Neural cell (in vitro differentiated cells): Measurements from ENCODE around the gene SPDYE2. TPM values are rescaled to one million over a fixed set of nuclear protein-coding genes. Genes with fewer than 3 reads are reported as not detected.
"Not testable (repeated sequence)": the region's sequence is repeated elsewhere in the genome, so short reads cannot be mapped to it uniquely, and the experiment has no call there.

Experiments used
- H2AFZ ChIP-seq: fragments of 200-600, 300-800 bp; sonication (generic), shearing (Covaris generic); 2 replicates; pipeline ENCODE4 v1.6.0; 2014; ENCODE audit warnings: low read depth, mild to moderate bottlenecking, antibody characterized with exemption, low read length, moderate library complexity
- H3F3A ChIP-seq: fragments of 200-600 bp; shearing (Covaris generic); 2 replicates; pipeline ENCODE4 v1.6.1; 2016; ENCODE audit warnings: mild to moderate bottlenecking, moderate library complexity, mixed read lengths, antibody characterized with exemption, low read length; ENCODE audit not compliant: insufficient read depth, poor library complexity, severe bottlenecking
- H3K27ac ChIP-seq: fragments of 200-600, 300-800 bp; sonication (generic), shearing (Covaris generic); 2 replicates; pipeline ENCODE4 v1.5.1; 2014; ENCODE audit warnings: mild to moderate bottlenecking, low read length, moderate library complexity
- H3K27me3 ChIP-seq: fragments of 300-800, 200-600 bp; sonication (generic), shearing (Covaris generic); 2 replicates; pipeline ENCODE4 v1.6.0; 2014; ENCODE audit warnings: mild to moderate bottlenecking, low read depth, low read length, moderate library complexity; ENCODE audit not compliant: insufficient read depth
- H3K36me3 ChIP-seq: fragments of 300-800, 200-600 bp; sonication (generic), shearing (Covaris generic); 2 replicates; pipeline ENCODE4 v1.5.1; 2014; ENCODE audit warnings: mild to moderate bottlenecking, antibody characterized with exemption, low read length, moderate library complexity; ENCODE audit not compliant: insufficient read depth
- H3K4me2 ChIP-seq: fragments of 300-800, 200-600 bp; sonication (generic), shearing (Covaris generic); 2 replicates; pipeline ENCODE4 v1.6.0; 2014; ENCODE audit warnings: mild to moderate bottlenecking, low read length
- H3K4me3 ChIP-seq: fragments of 300-800, 200-600 bp; sonication (generic), shearing (Covaris generic); 2 replicates; pipeline ENCODE4 v1.5.1; 2014; ENCODE audit warnings: mild to moderate bottlenecking, low read length, moderate library complexity
- H3K79me2 ChIP-seq: fragments of 200-600 bp; shearing (Covaris generic); replicated peaks from 2 replicates; pipeline ENCODE4 v1.6.0; 2014; ENCODE audit warnings: mild to moderate bottlenecking, low read length, moderate library complexity; ENCODE audit not compliant: insufficient read depth
- H3K9ac ChIP-seq: fragments of 300-800, 200-600 bp; sonication (generic), shearing (Covaris generic); 2 replicates; pipeline ENCODE4 v1.6.1; 2016; ENCODE audit warnings: mild to moderate bottlenecking, low read length, mixed read lengths
- H3K9me2 ChIP-seq: fragments of 200-600 bp; shearing (Covaris generic); 2 replicates; pipeline ENCODE4 v1.6.1; 2016; ENCODE audit warnings: mild to moderate bottlenecking, low read length, mixed read lengths; ENCODE audit not compliant: insufficient read depth
- H3K9me3 ChIP-seq: fragments of 200-600, 300-800 bp; sonication (generic), shearing (Covaris generic); 2 replicates; pipeline ENCODE4 v1.6.1; 2016; ENCODE audit warnings: mild to moderate bottlenecking, mixed run types, low read length, moderate library complexity, mixed read lengths
- H4K20me1 ChIP-seq: fragments of 200-600 bp; shearing (Covaris generic); 2 replicates; pipeline ENCODE4 v1.6.1; 2016; ENCODE audit warnings: mild to moderate bottlenecking, mixed run types; ENCODE audit not compliant: insufficient read depth
- polyA minus RNA-seq: library from RNA; depleted of rRNA, polyadenylated mRNA; stranded (reverse); fragments of >200 nt; gene quantifications from 2 replicates; pipeline ENCODE4 v1.2.3, GENCODE V29; 2014
- polyA plus RNA-seq: library from polyadenylated mRNA; depleted of rRNA; stranded (reverse); fragments of >200 nt; gene quantifications from 2 replicates; pipeline ENCODE4 v1.2.3, GENCODE V29; 2014

The SPDYE2 gene
- polyA plus RNA-seq (not detected in 2 replicates), polyA minus RNA-seq (0.49 TPM in 1 of 2 replicates, not detected in the other)

- not testable (repeated sequence) for H4K20me1 ChIP-seq, H3K9me3 ChIP-seq, H3K9me2 ChIP-seq, H3F3A ChIP-seq, H3K79me2 ChIP-seq, H3K9ac ChIP-seq, H3K27ac ChIP-seq, H3K36me3 ChIP-seq, H2AFZ ChIP-seq, H3K27me3 ChIP-seq, H3K4me2 ChIP-seq, H3K4me3 ChIP-seq
These were observed at the start of gene SPDYE2 for GRCh38 chr7:102550808-102551422. TSS of gene SPDYE2 (plus strand) at chr7:102551226. CDS start at chr7:102553256, 2,030 bp downstream.

GRCh38 chr7:102503141-102503540, 47.9 kb upstream of the SPDYE2 start:
- not testable (repeated sequence) for H3K9me3 ChIP-seq, H2AFZ ChIP-seq, H3K4me2 ChIP-seq, H3K79me2 ChIP-seq, H4K20me1 ChIP-seq, H3K9ac ChIP-seq, H3F3A ChIP-seq, H3K27ac ChIP-seq, H3K4me3 ChIP-seq, H3K9me2 ChIP-seq, H3K27me3 ChIP-seq, H3K36me3 ChIP-seq

- not testable (repeated sequence) for H3K27ac ChIP-seq, H3K9me3 ChIP-seq, H3K36me3 ChIP-seq, H3K4me3 ChIP-seq, H3K79me2 ChIP-seq, H4K20me1 ChIP-seq, H3K27me3 ChIP-seq, H3K9ac ChIP-seq, H3K9me2 ChIP-seq, H3F3A ChIP-seq, H2AFZ ChIP-seq, H3K4me2 ChIP-seq
These were observed 45.5 kb upstream of the SPDYE2 start for GRCh38 chr7:102505298-102506185.

GRCh38 chr7:102507410-102508088, 43.5 kb upstream of the SPDYE2 start:
- H3F3A ChIP-seq, H3K27ac ChIP-seq, H3K9me3 ChIP-seq, H3K79me2 ChIP-seq, H3K9me2 ChIP-seq, H3K4me2 ChIP-seq, H3K27me3 ChIP-seq, H3K36me3 ChIP-seq, H3K4me3 ChIP-seq, H4K20me1 ChIP-seq, H2AFZ ChIP-seq, H3K9ac ChIP-seq: not testable (repeated sequence)

- H3K79me2 ChIP-seq, H3K9me3 ChIP-seq, H3K4me2 ChIP-seq, H3K27me3 ChIP-seq, H4K20me1 ChIP-seq, H3K36me3 ChIP-seq, H3K9ac ChIP-seq, H2AFZ ChIP-seq, H3K27ac ChIP-seq, H3K4me3 ChIP-seq, H3F3A ChIP-seq, H3K9me2 ChIP-seq: not testable (repeated sequence)
These were observed 40.5 kb upstream of the SPDYE2 start for GRCh38 chr7:102510575-102510974.

- peak overlapping the region; percentile 75 for H3K27ac ChIP-seq
- not testable (repeated sequence) for H3K27me3 ChIP-seq, H3K79me2 ChIP-seq, H3K36me3 ChIP-seq, H3K9ac ChIP-seq, H3K4me2 ChIP-seq, H3F3A ChIP-seq, H3K9me3 ChIP-seq, H2AFZ ChIP-seq, H3K4me3 ChIP-seq, H3K9me2 ChIP-seq, H4K20me1 ChIP-seq
These were observed 39.0 kb upstream of the SPDYE2 start for GRCh38 chr7:102511860-102512522.
